Mesenchymal stem cell (in vitro differentiated cells and primary cell): Measurements from ENCODE around the gene TMEM79.

Experiments used
- DNase-seq: peaks from one replicate; pipeline ENCODE4 v3.0.0-alpha.2; 2013
- H2AFZ ChIP-seq: one replicate; pipeline ENCODE4 v1.6.1; 2013; ENCODE audit warnings: low read depth, mild to moderate bottlenecking, control low read depth, inconsistent platforms, low read length, moderate library complexity
- H2AK5ac ChIP-seq: 2 replicates; pipeline ENCODE4 v1.6.1; 2013; ENCODE audit warnings: low read length, moderate library complexity, mild to moderate bottlenecking, inconsistent platforms; ENCODE audit not compliant: severe bottlenecking
- H2BK120ac ChIP-seq: one replicate; pipeline ENCODE4 v1.6.1; 2013; ENCODE audit warnings: low read depth, mild to moderate bottlenecking, inconsistent platforms, low read length, moderate library complexity
- H2BK12ac ChIP-seq, 2 experiments: one replicate each; pipeline ENCODE4 v1.6.1; 2013; ENCODE audit warnings: inconsistent platforms in 2 of 2, low read length in 2 of 2, mild to moderate bottlenecking in 2 of 2, moderate library complexity in 2 of 2, control low read depth in 1 of 2
- H2BK15ac ChIP-seq: one replicate; pipeline ENCODE4 v1.6.1; 2013; ENCODE audit warnings: mild to moderate bottlenecking, low read depth, inconsistent platforms; ENCODE audit not compliant: poor library complexity, severe bottlenecking
- H2BK5ac ChIP-seq: 2 replicates; pipeline ENCODE4 v1.6.1; 2013; ENCODE audit warnings: low read depth, mild to moderate bottlenecking, low read length, control low read depth, inconsistent platforms; ENCODE audit not compliant: poor library complexity, severe bottlenecking
- H3K14ac ChIP-seq, 2 experiments: one replicate each; pipeline ENCODE4 v1.6.1; 2013; ENCODE audit warnings: inconsistent platforms in 2 of 2, low read length in 2 of 2, control low read depth in 1 of 2, mild to moderate bottlenecking in 1 of 2, moderate library complexity in 1 of 2
- H3K18ac ChIP-seq, 2 experiments: one replicate each; pipeline ENCODE4 v1.6.1; 2013; ENCODE audit warnings: inconsistent platforms in 2 of 2, low read length in 2 of 2, control low read depth in 1 of 2, low read depth in 1 of 2, mild to moderate bottlenecking in 1 of 2
- H3K23ac ChIP-seq, 2 experiments: one replicate each; pipeline ENCODE4 v1.6.1; 2013; ENCODE audit warnings: inconsistent platforms in 2 of 2, low read length in 2 of 2, mild to moderate bottlenecking in 2 of 2, moderate library complexity in 2 of 2, control low read depth in 1 of 2
- H3K27ac ChIP-seq: 2 replicates; pipeline ENCODE4 v1.5.1; 2013; ENCODE audit warnings: mild to moderate bottlenecking, moderate library complexity, low read length, control low read depth, inconsistent platforms; ENCODE audit not compliant: poor library complexity, severe bottlenecking
- H3K27me3 ChIP-seq, 2 experiments: 2 replicates each; pipeline versions ENCODE4 v1.6.1 to v1.7.0; 2013; ENCODE audit warnings: low read length in 2 of 2, mild to moderate bottlenecking in 2 of 2, moderate library complexity in 2 of 2, control low read depth in 1 of 2, inconsistent platforms in 1 of 2; ENCODE audit not compliant: control insufficient read depth in 1 of 2, insufficient read depth in 1 of 2
- H3K36me3 ChIP-seq, 2 experiments: 2 replicates each; pipeline versions ENCODE4 v1.6.1 to v1.7.0; 2013; ENCODE audit warnings: low read length in 2 of 2, control low read depth in 1 of 2, inconsistent platforms in 1 of 2, low read depth in 1 of 2, mild to moderate bottlenecking in 1 of 2; ENCODE audit not compliant: insufficient read depth in 2 of 2, control insufficient read depth in 1 of 2
- H3K4ac ChIP-seq, 2 experiments: one replicate each; pipeline ENCODE4 v1.6.1; 2013; ENCODE audit warnings: inconsistent platforms in 2 of 2, low read length in 2 of 2, mild to moderate bottlenecking in 2 of 2, moderate library complexity in 2 of 2, control low read depth in 1 of 2, low read depth in 1 of 2
- H3K4me1 ChIP-seq: 2 replicates; pipeline ENCODE4 v1.6.1; 2013; ENCODE audit warnings: low read depth, low read length, control low read depth; ENCODE audit not compliant: control insufficient read depth, insufficient read depth
- H3K4me2 ChIP-seq: 2 replicates; pipeline ENCODE4 v1.6.1; 2013; ENCODE audit warnings: low read length, mild to moderate bottlenecking, inconsistent platforms; ENCODE audit not compliant: poor library complexity, severe bottlenecking
- H3K4me3 ChIP-seq, 2 experiments: 2 replicates each; pipeline versions ENCODE4 v1.5.1 to v1.7.0; 2013; ENCODE audit warnings: low read length in 2 of 2, mild to moderate bottlenecking in 2 of 2, control low read depth in 1 of 2, low read depth in 1 of 2; ENCODE audit not compliant: insufficient read depth in 1 of 2
- H3K79me1 ChIP-seq: replicated peaks from 2 replicates; pipeline ENCODE4 v1.6.1; 2013; ENCODE audit warnings: mild to moderate bottlenecking, control low read depth, low read length, inconsistent platforms; ENCODE audit not compliant: poor library complexity, severe bottlenecking
- H3K9ac ChIP-seq: 2 replicates; pipeline ENCODE4 v1.7.0; 2013; ENCODE audit warnings: mild to moderate bottlenecking, low read length, moderate library complexity
- H3K9me3 ChIP-seq: 2 replicates; pipeline ENCODE4 v1.7.0; 2013; ENCODE audit warnings: mild to moderate bottlenecking, low read length; ENCODE audit not compliant: control insufficient read depth
- H4K8ac ChIP-seq: one replicate; pipeline ENCODE4 v1.6.1; 2013; ENCODE audit warnings: inconsistent platforms, mild to moderate bottlenecking, low read length, moderate library complexity
- H4K91ac ChIP-seq: one replicate; pipeline ENCODE4 v1.6.1; 2013; ENCODE audit warnings: mild to moderate bottlenecking, low read length, inconsistent platforms
- WGBS: methylation state at CpG from one replicate; pipeline ENCODE4 v1.1.7; 2013; ENCODE audit warnings: mixed read lengths; 5-methylcytosine and 5-hydroxymethylcytosine counted together

TMEM79 gene

GRCh38 chr1:156241926-156242325 is 42.2 kb upstream of the TMEM79 start, which contains the start of gene BGLAP:
TSS of gene BGLAP (plus strand) at chr1:156242184. CDS start at chr1:156242232, 48 bp downstream.
- Histone ChIP-seq H3K23ac (no peak within 1 kb of the TSS), H3K9ac (no peak within 1 kb of the TSS), H2BK120ac (no peak within 1 kb of the TSS), H2BK12ac (no peak within 1 kb of the TSS), H3K9me3 (no peaks in the 10 kb centered on the region), H3K79me1 (no peaks in the 10 kb centered on the region), H4K8ac (no peak within 1 kb of the TSS), H3K4me3 (no peak within 1 kb of the TSS), H3K18ac (no peak within 1 kb of the TSS), H3K36me3 (peaks cover 19 to 44% of the 10 kb centered on the region in 2 experiments), H2BK5ac (no peak within 1 kb of the TSS), H3K14ac (no peak within 1 kb of the TSS), H3K4me1 (peaks cover 21% of the 10 kb centered on the region), H2BK15ac (peak within 1 kb of the TSS; percentile 31), H3K27ac (no peak within 1 kb of the TSS), H3K27me3 (peaks cover 0 to 28% of the 10 kb centered on the region in 2 experiments), H3K4me2 (peak within 1 kb of the TSS; percentile 17), H2AFZ (no peak within 1 kb of the TSS), H3K4ac (no peak within 1 kb of the TSS), H4K91ac (peak within 1 kb of the TSS; percentile 40), H2AK5ac (peak within 1 kb of the TSS; percentile 11)
- 92% methylated on average over 14 of the region's 14 CpGs for WGBS
- DNase-seq: no peak

GRCh38 chr1:156242738-156243137 is 41.4 kb upstream of the TMEM79 start:
- Histone ChIP-seq H3K4ac (no peak overlapping the region), H2BK12ac (no peak overlapping the region), H2AFZ (no peak overlapping the region), H3K23ac (no peak overlapping the region), H3K79me1 (no peaks in the 10 kb centered on the region), H3K4me1 (peaks cover 21% of the 10 kb centered on the region), H3K9me3 (no peaks in the 10 kb centered on the region), H4K8ac (no peak overlapping the region), H3K9ac (no peak overlapping the region), H3K36me3 (peaks cover 16 to 51% of the 10 kb centered on the region in 2 experiments), H2BK15ac (no peak overlapping the region), H2BK120ac (no peak overlapping the region), H4K91ac (no peak overlapping the region), H3K14ac (no peak overlapping the region), H2AK5ac (no peak overlapping the region), H2BK5ac (no peak overlapping the region), H3K4me3 (no peak overlapping the region), H3K27me3 (peaks cover 0 to 30% of the 10 kb centered on the region in 2 experiments), H3K27ac (no peak overlapping the region), H3K4me2 (no peak overlapping the region), H3K18ac (no peak overlapping the region)
- WGBS: 83% methylated on average over 10 of the region's 10 CpGs
- DNase-seq: no peak

DNA sequence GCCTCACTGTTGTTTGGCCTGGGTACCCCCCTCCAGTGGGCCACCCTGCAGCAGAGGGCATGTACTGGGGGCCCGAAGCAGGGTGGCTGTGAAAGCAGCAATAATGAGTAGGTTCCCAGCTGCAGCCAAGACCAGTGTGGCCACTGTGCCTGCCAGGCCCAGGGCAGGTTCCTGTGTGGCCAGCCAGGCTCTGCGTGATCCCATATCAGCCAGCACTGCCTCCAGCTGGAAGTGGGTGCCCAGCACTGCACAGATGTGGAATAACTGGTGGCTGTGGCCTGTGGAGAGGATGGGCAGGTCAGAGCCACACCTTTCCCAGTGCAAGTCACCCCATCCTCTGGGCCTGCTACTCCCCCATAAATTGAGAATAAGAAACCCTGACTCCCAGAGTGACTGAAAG is 40.0 kb upstream of the TMEM79 start:
- Histone ChIP-seq H3K4ac (no peak overlapping the region), H3K23ac (no peak overlapping the region), H2AK5ac (no peak overlapping the region), H3K4me3 (no peak overlapping the region), H3K79me1 (no peaks in the 10 kb centered on the region), H3K27ac (no peak overlapping the region), H3K27me3 (peaks cover 0 to 30% of the 10 kb centered on the region in 2 experiments), H2BK15ac (no peak overlapping the region), H3K36me3 (peaks cover 9 to 52% of the 10 kb centered on the region in 2 experiments), H3K9me3 (no peaks in the 10 kb centered on the region), H3K18ac (no peak overlapping the region), H3K4me1 (peaks cover 21% of the 10 kb centered on the region), H3K9ac (no peak overlapping the region), H4K8ac (no peak overlapping the region), H2BK120ac (no peak overlapping the region), H2AFZ (no peak overlapping the region), H2BK12ac (no peak overlapping the region), H3K4me2 (no peak overlapping the region), H3K14ac (no peak overlapping the region), H4K91ac (no peak overlapping the region), H2BK5ac (no peak overlapping the region)
- 96% methylated on average over 2 of the region's 2 CpGs for WGBS
- no peak for DNase-seq

GRCh38 chr1:156244712-156245111 is 39.4 kb upstream of the TMEM79 start:
- no peak overlapping the region for H3K18ac ChIP-seq
- no peak overlapping the region for H3K23ac ChIP-seq
- H2BK12ac ChIP-seq: no peak overlapping the region
- no peaks in the 10 kb centered on the region for H3K79me1 ChIP-seq
- H2BK15ac ChIP-seq: no peak overlapping the region
- peaks cover 10 to 52% of the 10 kb centered on the region in 2 experiments for H3K36me3 ChIP-seq
- H2AFZ ChIP-seq: no peak overlapping the region
- H3K9ac ChIP-seq: no peak overlapping the region
- H3K27me3 ChIP-seq: peaks cover 0 to 30% of the 10 kb centered on the region in 2 experiments
- H4K91ac ChIP-seq: no peak overlapping the region
- no peak overlapping the region for H3K27ac ChIP-seq
- H2AK5ac ChIP-seq: no peak overlapping the region
- peaks cover 21% of the 10 kb centered on the region for H3K4me1 ChIP-seq
- 95% methylated on average over 17 of the region's 17 CpGs for WGBS
- no peak overlapping the region for H4K8ac ChIP-seq
- no peak overlapping the region for H2BK120ac ChIP-seq
- H3K4ac ChIP-seq: no peak overlapping the region
- no peak overlapping the region for H3K14ac ChIP-seq
- H2BK5ac ChIP-seq: no peak overlapping the region
- no peak overlapping the region for H3K4me2 ChIP-seq
- H3K4me3 ChIP-seq: no peak overlapping the region
- DNase-seq: no peak
- H3K9me3 ChIP-seq: no peaks in the 10 kb centered on the region
